Measurements from ENCODE around the gene NFATC1. TPM values are rescaled to one million over a fixed set of nuclear protein-coding genes. Genes with fewer than 3 reads are reported as not detected.
A peak's percentile ranks its signal among the peaks of the same experiment; 100 is the strongest.

Gene NFATC1
- total RNA-seq, 1 donor from 2014 or later: 80.3 TPM

- intact Hi-C loops (cut with DNase I): no loop called here
- peak; percentile 91 for ATAC-seq
- peak; percentile 73 for DNase-seq (ENCODE audit: low spot score)
Measured at GRCh38 chr18:79546781-79547272, 151.1 kb downstream of the NFATC1 start.

- ATAC-seq (peak; percentile 70), DNase-seq (ENCODE audit: low spot score) (peak; percentile 61)
- intact Hi-C loops (cut with DNase I): no loop called here
Measured at GRCh38 chr18:79547413-79548076, 151.8 kb downstream of the NFATC1 start.

GRCh38 chr18:79548077-79548450 lies 152.3 kb downstream of the NFATC1 start:
- ATAC-seq (peak; percentile 15), DNase-seq (ENCODE audit: low spot score) (no peak)
- intact Hi-C loops (cut with DNase I): no loop called here

- intact Hi-C loops (cut with DNase I): no loop called here
Measured at GRCh38 chr18:79548621-79548985, 152.9 kb downstream of the NFATC1 start.

GRCh38 chr18:79548986-79549637 lies 153.4 kb downstream of the NFATC1 start:
- ATAC-seq: no peak
- peak; percentile 52 for DNase-seq (ENCODE audit: low spot score)
- intact Hi-C loops (cut with DNase I): no loop called here

More at GRCh38 chr18:79548621-79548985, 152.9 kb downstream of the NFATC1 start:
- DNase-seq (ENCODE audit: low spot score): no peak
- ATAC-seq: no peak

- DNase-seq (ENCODE audit: low spot score): peak; percentile 46
- intact Hi-C loops (cut with DNase I): no loop called here
- no peak for ATAC-seq
Measured at GRCh38 chr18:79549638-79550000, 153.9 kb downstream of the NFATC1 start.

GRCh38 chr18:79552140-79552631 lies 156.5 kb downstream of the NFATC1 start:
- DNase-seq (ENCODE audit: low spot score) (peak; percentile 47), ATAC-seq (no peak)
- intact Hi-C loops (cut with DNase I): no loop called here

GRCh38 chr18:79552696-79553095 lies 157.0 kb downstream of the NFATC1 start:
- intact Hi-C loops (cut with DNase I): no loop called here
- DNase-seq (ENCODE audit: low spot score) (peak; percentile 54), ATAC-seq (no peak)

- DNase-seq (ENCODE audit: low spot score): peak; percentile 50
- no peak for ATAC-seq
- intact Hi-C loops (cut with DNase I): no loop called here
Measured at GRCh38 chr18:79553154-79553553, 157.4 kb downstream of the NFATC1 start.

GRCh38 chr18:79553696-79554095 lies 158.0 kb downstream of the NFATC1 start:
- intact Hi-C loops (cut with DNase I): no loop called here
- ATAC-seq (no peak), DNase-seq (ENCODE audit: low spot score) (no peak)

GRCh38 chr18:79554321-79554720 lies 158.6 kb downstream of the NFATC1 start:
- intact Hi-C loops (cut with DNase I): no loop called here
- no peak for DNase-seq (ENCODE audit: low spot score)

GRCh38 chr18:79554945-79555645 lies 159.4 kb downstream of the NFATC1 start:
- intact Hi-C loops (cut with DNase I): no loop called here
- DNase-seq (ENCODE audit: low spot score): no peak

More at GRCh38 chr18:79554321-79554720, 158.6 kb downstream of the NFATC1 start:
- ATAC-seq: no peak

GRCh38 chr18:79555885-79556284 lies 160.2 kb downstream of the NFATC1 start:
- ATAC-seq: no peak
- no peak for DNase-seq (ENCODE audit: low spot score)
- intact Hi-C loops (cut with DNase I): no loop called here

More at GRCh38 chr18:79554945-79555645, 159.4 kb downstream of the NFATC1 start:
- peak; percentile 21 for ATAC-seq

GRCh38 chr18:79556829-79557585 lies 161.3 kb downstream of the NFATC1 start:
- DNase-seq (ENCODE audit: low spot score) (peak; percentile 54), ATAC-seq (no peak)
- intact Hi-C loops (cut with DNase I): no loop called here

- DNase-seq (ENCODE audit: low spot score): peak; percentile 53
- no peak for ATAC-seq
- intact Hi-C loops (cut with DNase I): no loop called here
Measured at GRCh38 chr18:79558196-79558932, 162.6 kb downstream of the NFATC1 start.

GRCh38 chr18:79558933-79559416 lies 163.2 kb downstream of the NFATC1 start:
- intact Hi-C loops (cut with DNase I): no loop called here
- ATAC-seq (no peak), DNase-seq (ENCODE audit: low spot score) (peak; percentile 41)

GRCh38 chr18:79559436-79559835 lies 163.7 kb downstream of the NFATC1 start:
- intact Hi-C loops (cut with DNase I): no loop called here
- ATAC-seq: no peak
- DNase-seq (ENCODE audit: low spot score): peak; percentile 34

Data from sciatic nerve (tissue), 2 donors.